Hematopoietic multipotent progenitor cell treated with erythropoietin and hydrocortisone succinate and interleukin-3 and kit ligand, for 17 days (in vitro differentiated cells): Measurements from ENCODE around the gene TSSC4.

Source experiments
- DNase-seq: peaks from one replicate; pipeline ENCODE4 v3.0.0-alpha.2; 2015; ENCODE audit warnings: low spot score

Gene TSSC4

GRCh38 chr11:2417856-2418692, 17.5 kb downstream of the TSSC4 start:
- DNase-seq: no peak

- DNase-seq: no peak
Measured at GRCh38 chr11:2418693-2419360, 18.3 kb downstream of the TSSC4 start.

GRCh38 chr11:2419638-2420501, 19.3 kb downstream of the TSSC4 start:
- peak; percentile 62 for DNase-seq

GRCh38 chr11:2420502-2421225, 20.1 kb downstream of the TSSC4 start:
- DNase-seq: peak; percentile 70

GRCh38 chr11:2421226-2421994, 20.9 kb downstream of the TSSC4 start:
- DNase-seq: no peak

- no peak for DNase-seq
Measured at GRCh38 chr11:2421996-2422395, 21.4 kb downstream of the TSSC4 start.

- DNase-seq: no peak
Measured at GRCh38 chr11:2422461-2423156, 22.1 kb downstream of the TSSC4 start.

GRCh38 chr11:2423157-2424025, 22.8 kb downstream of the TSSC4 start:
- no peak for DNase-seq

GRCh38 chr11:2424811-2425495, 24.4 kb downstream of the TSSC4 start:
- DNase-seq: no peak

GRCh38 chr11:2425506-2425905, 25.0 kb downstream of the TSSC4 start:
- DNase-seq: no peak

- no peak for DNase-seq
Measured at GRCh38 chr11:2426221-2426620, 25.7 kb downstream of the TSSC4 start.

GRCh38 chr11:2426826-2427521, 26.4 kb downstream of the TSSC4 start:
- no peak for DNase-seq

- DNase-seq: no peak
Measured at GRCh38 chr11:2427721-2428321, 27.3 kb downstream of the TSSC4 start.

GRCh38 chr11:2428322-2428795, 27.8 kb downstream of the TSSC4 start:
- DNase-seq: peak; percentile 67

GRCh38 chr11:2431395-2431794, 30.8 kb downstream of the TSSC4 start:
- no peak for DNase-seq

- DNase-seq: no peak
Measured at GRCh38 chr11:2432171-2432621, 31.6 kb downstream of the TSSC4 start.

- no peak for DNase-seq
Measured at GRCh38 chr11:2432628-2433071, 32.1 kb downstream of the TSSC4 start.
